GM23338 (cell line): ENCODE measurements around the gene LNP1. TPM values are rescaled to one million over a fixed set of nuclear protein-coding genes. Genes with fewer than 3 reads are reported as not detected.

Experiments
- ETS1 ChIP-seq: IDR thresholded peaks from 2 replicates; pipeline ENCODE4 v1.6.1; 2016; ENCODE audit warnings: antibody characterized with exemption
- POLR2AphosphoS5 ChIP-seq: IDR thresholded peaks from 2 replicates; pipeline ENCODE4 v1.6.1; 2016; ENCODE audit warnings: antibody characterized with exemption, low read depth
- REST ChIP-seq: IDR thresholded peaks from one replicate; pipeline ENCODE4 v1.6.1; 2018; ENCODE audit warnings: antibody characterized with exemption; ENCODE audit not compliant: unreplicated experiment
- ZNF462 ChIP-seq: fragments of 250-450 bp; sonication (Bioruptor Pico); IDR thresholded peaks from 2 replicates; pipeline ENCODE4 v1.5.0; 2020; ENCODE audit warnings: mild to moderate bottlenecking, moderate library complexity
- polyA plus RNA-seq: library from polyadenylated mRNA; unstranded; fragments of >200 nt; fragmentation: Nextera tagmentation; extraction: Ambion mirVana; gene quantifications from 2 replicates; pipeline ENCODE4 v1.2.1, GENCODE V29; 2016
- total RNA-seq: library from RNA; depleted of rRNA; stranded (reverse); fragments of >200 nt; shearing (Covaris generic); gene quantifications from 2 replicates; pipeline ENCODE4 v1.2.3, GENCODE V29; 2014

The LNP1 gene
- total and polyA plus RNA-seq, 2 experiments from 2014 or later = 4.7 to 6.7 TPM

GRCh38 chr3:100455841-100456550 lies 54.7 kb downstream of the LNP1 start (continued):
- no peak for TF ChIP-seq ZNF462 (CRISPR knock-in tag)
- no peak for TF ChIP-seq ETS1
- TF ChIP-seq POLR2AphosphoS5 = no peak
- TF ChIP-seq REST = no peak
